Measurements from ENCODE around the gene MGME1. TPM values are rescaled to one million over a fixed set of nuclear protein-coding genes. Genes with fewer than 3 reads are reported as not detected.

Gene MGME1
- total and polyA plus RNA-seq, 2 of the 13 experiments (the other 11 are each of a cell fraction or from before 2014, with no cell fraction given) = 36.7 to 66.6 TPM

- no peak for TF ChIP-seq ZNF329 (CRISPR knock-in tag; IDR thresholded peaks at IDR 0.05; ENCODE audit: low read depth)
- no peak for TF ChIP-seq EZH2 (conservative IDR thresholded peaks at IDR 0.05; ENCODE audit: low read depth, low read length)
- peak; percentile 83; the same call in 1 of the 2 replicates for TF ChIP-seq KMT2A (CRISPR knock-in tag; IDR thresholded peaks at IDR 0.05)
- peak; percentile 86 for TF ChIP-seq ZNF280D (CRISPR knock-in tag; IDR thresholded peaks at IDR 0.05)
- TF ChIP-seq PRDM10 (CRISPR knock-in tag; IDR thresholded peaks at IDR 0.05; ENCODE audit: low read depth) = peak; percentile 68
- TF ChIP-seq, protein P1, sequence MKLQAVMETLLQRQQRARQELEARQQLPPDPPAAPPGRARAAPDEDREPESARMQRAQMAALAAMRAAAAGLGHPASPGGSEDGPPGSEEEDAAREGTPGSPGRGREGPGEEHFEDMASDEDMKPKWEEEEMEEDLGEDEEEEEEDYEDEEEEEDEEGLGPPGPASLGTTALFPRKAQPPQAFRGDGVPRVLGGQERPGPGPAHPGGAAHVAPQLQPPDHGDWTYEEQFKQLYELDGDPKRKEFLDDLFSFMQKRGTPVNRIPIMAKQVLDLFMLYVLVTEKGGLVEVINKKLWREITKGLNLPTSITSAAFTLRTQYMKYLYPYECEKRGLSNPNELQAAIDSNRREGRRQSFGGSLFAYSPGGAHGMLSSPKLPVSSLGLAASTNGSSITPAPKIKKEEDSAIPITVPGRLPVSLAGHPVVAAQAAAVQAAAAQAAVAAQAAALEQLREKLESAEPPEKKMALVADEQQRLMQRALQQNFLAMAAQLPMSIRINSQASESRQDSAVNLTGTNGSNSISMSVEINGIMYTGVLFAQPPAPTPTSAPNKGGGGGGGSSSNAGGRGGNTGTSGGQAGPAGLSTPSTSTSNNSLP (IDR thresholded peaks at IDR 0.05; ENCODE audit: low read depth, low read length) = peak; percentile 92
- peak; percentile 42; the same call in 1 of the 2 replicates for TF ChIP-seq KLF9 (CRISPR knock-in tag; IDR thresholded peaks at IDR 0.05; ENCODE audit: low read depth)
- TF ChIP-seq PHB2 (IDR thresholded peaks at IDR 0.05; ENCODE audit: partially characterized antibody) = no peak
- TF ChIP-seq ZSCAN5A (CRISPR knock-in tag; IDR thresholded peaks at IDR 0.05; ENCODE audit: borderline replicate concordance) = peak; percentile 93; the same call in 1 of the 2 replicates
- peak; percentile 96; the same call in 1 of the 2 replicates for TF ChIP-seq SP140L (CRISPR knock-in tag; IDR thresholded peaks at IDR 0.05; ENCODE audit: borderline replicate concordance)
- no peak for TF ChIP-seq DZIP1 (CRISPR knock-in tag; IDR thresholded peaks at IDR 0.05)
- TF ChIP-seq, protein P2, sequence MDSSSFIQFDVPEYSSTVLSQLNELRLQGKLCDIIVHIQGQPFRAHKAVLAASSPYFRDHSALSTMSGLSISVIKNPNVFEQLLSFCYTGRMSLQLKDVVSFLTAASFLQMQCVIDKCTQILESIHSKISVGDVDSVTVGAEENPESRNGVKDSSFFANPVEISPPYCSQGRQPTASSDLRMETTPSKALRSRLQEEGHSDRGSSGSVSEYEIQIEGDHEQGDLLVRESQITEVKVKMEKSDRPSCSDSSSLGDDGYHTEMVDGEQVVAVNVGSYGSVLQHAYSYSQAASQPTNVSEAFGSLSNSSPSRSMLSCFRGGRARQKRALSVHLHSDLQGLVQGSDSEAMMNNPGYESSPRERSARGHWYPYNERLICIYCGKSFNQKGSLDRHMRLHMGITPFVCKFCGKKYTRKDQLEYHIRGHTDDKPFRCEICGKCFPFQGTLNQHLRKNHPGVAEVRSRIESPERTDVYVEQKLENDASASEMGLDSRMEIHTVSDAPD (CRISPR knock-in tag; IDR thresholded peaks at IDR 0.05) = peak; percentile 88
These were observed 16.7 kb downstream of the MGME1 start (continued) for GRCh38 chr20:17985388-17986018.

All from HepG2 (cell line).